NT2/D1 (cell line): ENCODE data around the gene POU2AF2.

Experiments used
- SUZ12 ChIP-seq: IDR thresholded peaks from 2 replicates; pipeline ENCODE4 v1.6.1; 2011; ENCODE audit not compliant: insufficient read length, insufficient read depth; ENCODE audit errors: extremely low read depth
- ZNF274 ChIP-seq: IDR thresholded peaks from 2 replicates; pipeline ENCODE4 v1.6.1; 2011; ENCODE audit warnings: mild to moderate bottlenecking, low read depth, low read length

GRCh38 chr11:111253630-111254029 lies 8.1 kb downstream of the POU2AF2 start:
- TF ChIP-seq ZNF274 (no peak), SUZ12 (no peak)
